ENCODE results near the gene FCER2. TPM values are rescaled to one million over a fixed set of nuclear protein-coding genes. Genes with fewer than 3 reads are reported as not detected.

FCER2 gene
- total RNA-seq, 2 donors from 2014 or later: 0.78 TPM; not detected in 1

GRCh38 chr19:7729211-7729610 lies 27.3 kb upstream of the FCER2 start:
- Mint-ChIP-seq H3K36me3 (no peaks in the 10 kb centered on the region), H3K27me3 (peaks cover 30 to 39% of the 10 kb centered on the region in 2 donors), H3K4me3 (no peak overlapping the region), H3K4me1 (ENCODE audit: low read depth in 2 of 2) (peaks cover 0 to under 1% of the 10 kb centered on the region in 2 donors), H3K27ac (no peak overlapping the region), H3K9me3 (no peaks in the 10 kb centered on the region)
- ATAC-seq: no peak
- DNase-seq (ENCODE audit: low spot score): no peak

- H3K27me3 Mint-ChIP-seq: peaks cover 30 to 35% of the 10 kb centered on the region in 2 donors
- H3K4me1 Mint-ChIP-seq (ENCODE audit: low read depth in 2 of 2): no peaks in the 10 kb centered on the region
- ATAC-seq: no peak
- H3K9me3 Mint-ChIP-seq: no peaks in the 10 kb centered on the region
- H3K27ac Mint-ChIP-seq: no peak overlapping the region
- H3K4me3 Mint-ChIP-seq: no peak overlapping the region
- DNase-seq (ENCODE audit: low spot score): no peak
- H3K36me3 Mint-ChIP-seq: no peaks in the 10 kb centered on the region
Measured at GRCh38 chr19:7725791-7726190, 23.9 kb upstream of the FCER2 start.

- H3K4me3 Mint-ChIP-seq: no peak overlapping the region
- no peak for DNase-seq (ENCODE audit: low spot score)
- no peak overlapping the region for H3K27ac Mint-ChIP-seq
- H3K4me1 Mint-ChIP-seq (ENCODE audit: low read depth in 2 of 2): no peaks in the 10 kb centered on the region
- no peak for ATAC-seq
- H3K9me3 Mint-ChIP-seq: no peaks in the 10 kb centered on the region
- H3K36me3 Mint-ChIP-seq: no peaks in the 10 kb centered on the region
- H3K27me3 Mint-ChIP-seq: peaks cover 10 to 11% of the 10 kb centered on the region in 2 donors
Measured at GRCh38 chr19:7722231-7722651, 20.3 kb upstream of the FCER2 start.

- peaks cover 5 to 8% of the 10 kb centered on the region in 2 donors for H3K27me3 Mint-ChIP-seq
- H3K9me3 Mint-ChIP-seq: no peaks in the 10 kb centered on the region
- H3K27ac Mint-ChIP-seq: no peak overlapping the region
- H3K4me3 Mint-ChIP-seq: no peak overlapping the region
- no peaks in the 10 kb centered on the region for H3K4me1 Mint-ChIP-seq (ENCODE audit: low read depth in 2 of 2)
- H3K36me3 Mint-ChIP-seq: no peaks in the 10 kb centered on the region
- DNase-seq (ENCODE audit: low spot score): no peak
- ATAC-seq: no peak
Measured at GRCh38 chr19:7720351-7720750, 18.4 kb upstream of the FCER2 start.

- DNase-seq (ENCODE audit: low spot score) (no peak), ATAC-seq (no peak)
- Mint-ChIP-seq H3K27ac (no peak overlapping the region), H3K4me1 (ENCODE audit: low read depth in 2 of 2) (no peaks in the 10 kb centered on the region), H3K36me3 (no peaks in the 10 kb centered on the region), H3K27me3 (peaks cover 8% of the 10 kb centered on the region in 2 donors), H3K4me3 (no peak overlapping the region), H3K9me3 (no peaks in the 10 kb centered on the region)
Measured at GRCh38 chr19:7718668-7719067, 16.7 kb upstream of the FCER2 start.

- H3K27me3 Mint-ChIP-seq: peaks cover 0 to 2% of the 10 kb centered on the region in 2 donors
- no peak overlapping the region for H3K4me3 Mint-ChIP-seq
- H3K27ac Mint-ChIP-seq: no peak overlapping the region
- no peaks in the 10 kb centered on the region for H3K36me3 Mint-ChIP-seq
- no peak for ATAC-seq
- no peak for DNase-seq (ENCODE audit: low spot score)
- H3K9me3 Mint-ChIP-seq: no peaks in the 10 kb centered on the region
- H3K4me1 Mint-ChIP-seq (ENCODE audit: low read depth in 2 of 2): no peaks in the 10 kb centered on the region
Measured at GRCh38 chr19:7716762-7717161, 14.8 kb upstream of the FCER2 start.

- Mint-ChIP-seq H3K27ac (no peak overlapping the region), H3K9me3 (no peaks in the 10 kb centered on the region), H3K4me1 (ENCODE audit: low read depth in 2 of 2) (no peaks in the 10 kb centered on the region), H3K27me3 (peaks cover 0 to 4% of the 10 kb centered on the region in 2 donors), H3K4me3 (no peak overlapping the region), H3K36me3 (no peaks in the 10 kb centered on the region)
- no peak for ATAC-seq
- no peak for DNase-seq (ENCODE audit: low spot score)
Measured at GRCh38 chr19:7715671-7716070, 13.7 kb upstream of the FCER2 start.

GRCh38 chr19:7710616-7711015 lies 8.7 kb upstream of the FCER2 start:
- Mint-ChIP-seq H3K27me3 (peaks cover 0 to 13% of the 10 kb centered on the region in 2 donors), H3K36me3 (no peaks in the 10 kb centered on the region), H3K4me3 (no peak overlapping the region), H3K9me3 (no peaks in the 10 kb centered on the region), H3K27ac (no peak overlapping the region), H3K4me1 (ENCODE audit: low read depth in 2 of 2) (peaks cover 11 to 14% of the 10 kb centered on the region in 2 donors)
- DNase-seq (ENCODE audit: low spot score): no peak
- no peak for ATAC-seq

- ATAC-seq: no peak
- no peaks in the 10 kb centered on the region for H3K9me3 Mint-ChIP-seq
- no peak for DNase-seq (ENCODE audit: low spot score)
- peaks cover 0 to 14% of the 10 kb centered on the region in 2 donors for H3K27me3 Mint-ChIP-seq
- H3K4me3 Mint-ChIP-seq: no peak overlapping the region
- peaks cover 15 to 16% of the 10 kb centered on the region in 2 donors for H3K4me1 Mint-ChIP-seq (ENCODE audit: low read depth in 2 of 2)
- no peak overlapping the region for H3K27ac Mint-ChIP-seq
- H3K36me3 Mint-ChIP-seq: no peaks in the 10 kb centered on the region
Measured at GRCh38 chr19:7709932-7710460, 8.1 kb upstream of the FCER2 start.

- Mint-ChIP-seq H3K27me3 (peaks cover 8 to 16% of the 10 kb centered on the region in 2 donors), H3K4me1 (ENCODE audit: low read depth in 2 of 2) (peaks cover 16 to 20% of the 10 kb centered on the region in 2 donors), H3K9me3 (no peaks in the 10 kb centered on the region), H3K4me3 (peak overlapping the region; percentile 38), H3K36me3 (no peaks in the 10 kb centered on the region), H3K27ac (peak overlapping the region in 1 of 2 donors; percentile 17)
- no peak for ATAC-seq
- no peak for DNase-seq (ENCODE audit: low spot score)
Measured at GRCh38 chr19:7706955-7707456, 5.1 kb upstream of the FCER2 start.

- Mint-ChIP-seq H3K9me3 (no peaks in the 10 kb centered on the region), H3K36me3 (no peaks in the 10 kb centered on the region), H3K4me3 (peak overlapping the region; percentile 60), H3K27ac (peak overlapping the region; percentile 17 to 76), H3K27me3 (peaks cover 8 to 16% of the 10 kb centered on the region in 2 donors), H3K4me1 (ENCODE audit: low read depth in 2 of 2) (peaks cover 16 to 20% of the 10 kb centered on the region in 2 donors)
- no peak for DNase-seq (ENCODE audit: low spot score)
- ATAC-seq: no peak
Measured at GRCh38 chr19:7706188-7706954, 4.4 kb upstream of the FCER2 start.

GRCh38 chr19:7705387-7706187 lies 3.7 kb upstream of the FCER2 start:
- peak; percentile 82 for DNase-seq (ENCODE audit: low spot score)
- H3K36me3 Mint-ChIP-seq: no peaks in the 10 kb centered on the region
- H3K27ac Mint-ChIP-seq: peak overlapping the region in 1 of 2 donors; percentile 76
- peak; percentile 83 to 88 for ATAC-seq
- peaks cover 16 to 20% of the 10 kb centered on the region in 2 donors for H3K4me1 Mint-ChIP-seq (ENCODE audit: low read depth in 2 of 2)
- no peaks in the 10 kb centered on the region for H3K9me3 Mint-ChIP-seq
- H3K4me3 Mint-ChIP-seq: peak overlapping the region; percentile 60
- peaks cover 8 to 14% of the 10 kb centered on the region in 2 donors for H3K27me3 Mint-ChIP-seq

GRCh38 chr19:7704280-7705060 lies 2.5 kb upstream of the FCER2 start:
- Mint-ChIP-seq H3K27ac (no peak overlapping the region), H3K27me3 (peaks cover 16 to 17% of the 10 kb centered on the region in 2 donors), H3K36me3 (no peaks in the 10 kb centered on the region), H3K4me1 (ENCODE audit: low read depth in 2 of 2) (peaks cover 21 to 24% of the 10 kb centered on the region in 2 donors), H3K9me3 (no peaks in the 10 kb centered on the region), H3K4me3 (no peak overlapping the region)
- DNase-seq (ENCODE audit: low spot score): no peak
- no peak for ATAC-seq
